Neural cell (in vitro differentiated cells): Measurements from ENCODE around the gene FER1L5.

ENCODE experiments used
- EP300 ChIP-seq: fragments of 450-650 bp; conservative IDR thresholded peaks from 2 replicates; pipeline ENCODE4 v1.6.1; 2014; ENCODE audit warnings: antibody characterized with exemption, mild to moderate bottlenecking, moderate library complexity; ENCODE audit not compliant: poor library complexity, severe bottlenecking
- EZH2 ChIP-seq: fragments of 200-600, 300-800 bp; shearing (Covaris generic), sonication (generic); IDR thresholded peaks from 2 replicates; pipeline ENCODE4 v1.6.1; 2014; ENCODE audit warnings: antibody characterized with exemption, low read length, borderline replicate concordance, mild to moderate bottlenecking; ENCODE audit not compliant: insufficient read depth, poor library complexity, severe bottlenecking
- SMC3 ChIP-seq: fragments of 450-650 bp; conservative IDR thresholded peaks from 2 replicates; pipeline ENCODE4 v1.6.1; 2014; ENCODE audit warnings: antibody characterized with exemption, mild to moderate bottlenecking, moderate library complexity; ENCODE audit not compliant: poor library complexity
- TF ChIP-seq, protein P1 (sequence below): fragments of 450-650 bp; IDR thresholded peaks from 2 replicates; pipeline ENCODE4 v1.5.1; 2014; ENCODE audit warnings: antibody characterized with exemption, mild to moderate bottlenecking, moderate library complexity; ENCODE audit not compliant: poor library complexity, severe bottlenecking

DNA sequence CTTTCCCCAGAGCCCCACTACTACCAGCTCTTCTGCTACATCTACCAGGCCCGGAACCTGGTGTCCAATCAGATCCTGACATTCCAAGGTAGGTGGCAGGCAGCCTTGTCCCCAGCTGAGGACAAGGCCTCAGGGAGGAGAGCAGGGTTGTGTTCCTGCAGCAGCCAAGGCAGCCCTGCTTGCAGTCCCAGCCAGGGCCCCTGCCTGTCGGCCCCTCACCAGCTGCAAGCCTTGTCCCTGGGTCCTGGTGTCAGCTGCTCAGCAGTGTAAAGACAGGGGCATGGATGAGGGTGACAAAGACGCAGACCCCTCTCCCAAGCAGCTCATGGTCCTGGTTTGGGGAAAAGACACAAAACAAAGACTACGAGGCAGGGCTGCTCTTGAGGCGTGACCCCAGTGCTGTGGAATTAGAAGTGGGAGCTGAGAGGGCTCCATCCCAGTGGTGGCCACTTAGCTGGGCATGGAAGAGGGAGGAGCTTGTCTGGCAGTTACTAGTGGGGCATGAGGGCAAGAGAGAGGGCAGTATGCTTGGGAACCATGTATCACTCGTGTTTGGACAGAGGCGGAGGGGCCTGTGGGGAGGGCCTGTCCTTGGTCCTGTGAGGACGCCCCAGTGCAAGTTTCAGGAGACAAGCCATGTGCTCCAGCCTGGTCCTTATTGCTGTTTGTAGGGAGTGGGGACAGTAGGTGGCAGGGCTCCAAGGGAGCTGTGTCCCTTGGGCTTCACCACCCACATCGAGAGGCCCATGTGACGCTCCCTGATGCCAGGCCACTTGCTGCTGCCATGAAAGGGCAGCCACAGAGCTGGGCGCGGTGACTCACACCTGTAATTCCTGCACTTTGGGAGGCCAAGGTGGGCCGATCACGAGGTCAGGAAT lies 49.8 kb downstream of the FER1L5 start:
- TF ChIP-seq EP300 (no peak), EZH2 (no peak), SMC3 (no peak)
- TF ChIP-seq, protein P1, sequence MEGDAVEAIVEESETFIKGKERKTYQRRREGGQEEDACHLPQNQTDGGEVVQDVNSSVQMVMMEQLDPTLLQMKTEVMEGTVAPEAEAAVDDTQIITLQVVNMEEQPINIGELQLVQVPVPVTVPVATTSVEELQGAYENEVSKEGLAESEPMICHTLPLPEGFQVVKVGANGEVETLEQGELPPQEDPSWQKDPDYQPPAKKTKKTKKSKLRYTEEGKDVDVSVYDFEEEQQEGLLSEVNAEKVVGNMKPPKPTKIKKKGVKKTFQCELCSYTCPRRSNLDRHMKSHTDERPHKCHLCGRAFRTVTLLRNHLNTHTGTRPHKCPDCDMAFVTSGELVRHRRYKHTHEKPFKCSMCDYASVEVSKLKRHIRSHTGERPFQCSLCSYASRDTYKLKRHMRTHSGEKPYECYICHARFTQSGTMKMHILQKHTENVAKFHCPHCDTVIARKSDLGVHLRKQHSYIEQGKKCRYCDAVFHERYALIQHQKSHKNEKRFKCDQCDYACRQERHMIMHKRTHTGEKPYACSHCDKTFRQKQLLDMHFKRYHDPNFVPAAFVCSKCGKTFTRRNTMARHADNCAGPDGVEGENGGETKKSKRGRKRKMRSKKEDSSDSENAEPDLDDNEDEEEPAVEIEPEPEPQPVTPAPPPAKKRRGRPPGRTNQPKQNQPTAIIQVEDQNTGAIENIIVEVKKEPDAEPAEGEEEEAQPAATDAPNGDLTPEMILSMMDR: no peak
